ENCODE results near the gene ARHGAP25.

GRCh38 chr2:68722712-68723111, 11.9 kb upstream of the ARHGAP25 start:
- TF ChIP-seq CTCF (IDR thresholded peaks at IDR 0.05) (no peak), POLR2A (IDR thresholded peaks at IDR 0.05) (no peak)

Measured in thyroid gland (tissue), 4 donors.